Measurements from ENCODE around the gene PIK3CD. TPM values are rescaled to one million over a fixed set of nuclear protein-coding genes. Genes with fewer than 3 reads are reported as not detected.

PIK3CD gene
- 3.1 TPM for total RNA-seq

GRCh38 chr1:9651565-9652378, at the start of gene PIK3CD:
Gene PIK3CD (plus strand): TSS chr1:9651731. CDS start chr1:9710456, 58,725 bp downstream.
- DNase-seq, result peak; percentile 47

- no peak for DNase-seq
These were observed 49.4 kb upstream of the PIK3CD start for GRCh38 chr1:9601942-9602793.

GRCh38 chr1:9602794-9603167, 48.8 kb upstream of the PIK3CD start:
- DNase-seq, result no peak

GRCh38 chr1:9603307-9603706, 48.2 kb upstream of the PIK3CD start:
- no peak for DNase-seq

- no peak for DNase-seq
These were observed 47.5 kb upstream of the PIK3CD start for GRCh38 chr1:9603766-9604753.

GRCh38 chr1:9604836-9605235, 46.7 kb upstream of the PIK3CD start:
- no peak for DNase-seq

- DNase-seq, result no peak
These were observed 45.5 kb upstream of the PIK3CD start for GRCh38 chr1:9605946-9606455.

GRCh38 chr1:9606458-9606857, 45.1 kb upstream of the PIK3CD start:
- DNase-seq, result no peak

- no peak for DNase-seq
These were observed 44.6 kb upstream of the PIK3CD start for GRCh38 chr1:9606948-9607347.

- no peak for DNase-seq
These were observed 44.2 kb upstream of the PIK3CD start for GRCh38 chr1:9607352-9607751.

- no peak for DNase-seq
These were observed 41.5 kb upstream of the PIK3CD start for GRCh38 chr1:9609998-9610397.

GRCh38 chr1:9610548-9610947, 41.0 kb upstream of the PIK3CD start:
- DNase-seq, result no peak

GRCh38 chr1:9611716-9612115, 39.8 kb upstream of the PIK3CD start:
- no peak for DNase-seq

- DNase-seq, result no peak
These were observed 39.2 kb upstream of the PIK3CD start for GRCh38 chr1:9612162-9612845.

- DNase-seq, result no peak
These were observed 38.5 kb upstream of the PIK3CD start for GRCh38 chr1:9612871-9613624.

- DNase-seq, result no peak
These were observed 37.8 kb upstream of the PIK3CD start for GRCh38 chr1:9613625-9614299.

- DNase-seq, result peak; percentile 40
These were observed 36.0 kb upstream of the PIK3CD start for GRCh38 chr1:9615316-9616063.

- DNase-seq, result no peak
These were observed 32.4 kb upstream of the PIK3CD start for GRCh38 chr1:9618909-9619679.

All from tongue (tissue), 2 donors.